ENCODE results near the gene ECI2. TPM values are rescaled to one million over a fixed set of nuclear protein-coding genes. Genes with fewer than 3 reads are reported as not detected.
A peak's percentile ranks its signal among the peaks of the same experiment; 100 is the strongest.

ECI2 gene
- total RNA-seq, 6 donors from 2014 or later, result 20.8 to 51.5 (median 34.1) TPM

DNA sequence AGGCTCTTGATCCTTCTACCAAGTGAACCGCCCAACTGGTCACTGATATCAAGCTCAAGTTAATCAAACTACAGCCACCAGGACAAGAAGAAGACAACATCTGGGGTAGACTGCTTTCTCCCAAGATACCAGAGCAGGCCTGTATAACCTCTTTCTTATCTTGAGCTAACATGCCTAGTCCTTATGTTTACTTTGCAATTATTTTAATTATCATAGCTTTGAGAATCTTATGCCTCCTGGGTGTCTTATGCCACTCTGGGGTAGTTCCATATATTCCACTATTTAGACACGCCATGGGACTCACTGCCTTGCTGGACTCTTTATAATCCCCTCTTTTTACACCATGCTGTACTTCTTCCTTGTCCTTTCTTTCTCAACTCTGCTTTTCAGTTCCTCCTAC, 41.5 kb upstream of the ECI2 start:
- Histone ChIP-seq H3K27me3 (no peaks in the 10 kb centered on the region), H3K27ac (no peak overlapping the region), H3K4me3 (no peak overlapping the region), H3K4me1 (no peaks in the 10 kb centered on the region), H3K9me3 (no peaks in the 10 kb centered on the region), H3K36me3 (no peaks in the 10 kb centered on the region)
- no peak for ATAC-seq (ENCODE audit: low FRiP score in 2 of 2)
- TF ChIP-seq, protein P1, sequence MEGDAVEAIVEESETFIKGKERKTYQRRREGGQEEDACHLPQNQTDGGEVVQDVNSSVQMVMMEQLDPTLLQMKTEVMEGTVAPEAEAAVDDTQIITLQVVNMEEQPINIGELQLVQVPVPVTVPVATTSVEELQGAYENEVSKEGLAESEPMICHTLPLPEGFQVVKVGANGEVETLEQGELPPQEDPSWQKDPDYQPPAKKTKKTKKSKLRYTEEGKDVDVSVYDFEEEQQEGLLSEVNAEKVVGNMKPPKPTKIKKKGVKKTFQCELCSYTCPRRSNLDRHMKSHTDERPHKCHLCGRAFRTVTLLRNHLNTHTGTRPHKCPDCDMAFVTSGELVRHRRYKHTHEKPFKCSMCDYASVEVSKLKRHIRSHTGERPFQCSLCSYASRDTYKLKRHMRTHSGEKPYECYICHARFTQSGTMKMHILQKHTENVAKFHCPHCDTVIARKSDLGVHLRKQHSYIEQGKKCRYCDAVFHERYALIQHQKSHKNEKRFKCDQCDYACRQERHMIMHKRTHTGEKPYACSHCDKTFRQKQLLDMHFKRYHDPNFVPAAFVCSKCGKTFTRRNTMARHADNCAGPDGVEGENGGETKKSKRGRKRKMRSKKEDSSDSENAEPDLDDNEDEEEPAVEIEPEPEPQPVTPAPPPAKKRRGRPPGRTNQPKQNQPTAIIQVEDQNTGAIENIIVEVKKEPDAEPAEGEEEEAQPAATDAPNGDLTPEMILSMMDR (IDR thresholded peaks at IDR 0.05), result no peak
- TF ChIP-seq POLR2A (IDR thresholded peaks at IDR 0.05) (no peak), POLR2AphosphoS5 (IDR thresholded peaks at IDR 0.05) (no peak), EP300 (IDR thresholded peaks at IDR 0.05) (no peak)
- 78 to 90% methylated on average over 2 of the region's 2 CpGs for WGBS, 2 donors
- DNase-seq, result no peak

GRCh38 chr6:4174042-4174441, 38.7 kb upstream of the ECI2 start:
- TF ChIP-seq POLR2AphosphoS5 (IDR thresholded peaks at IDR 0.05) (no peak), EP300 (IDR thresholded peaks at IDR 0.05) (no peak), POLR2A (IDR thresholded peaks at IDR 0.05) (no peak)
- TF ChIP-seq, protein P1 (IDR thresholded peaks at IDR 0.05), result no peak
- no peaks in the 10 kb centered on the region for H3K9me3 ChIP-seq
- no peaks in the 10 kb centered on the region for H3K27me3 ChIP-seq
- DNase-seq (no peak), ATAC-seq (ENCODE audit: low FRiP score in 2 of 2) (no peak)
- H3K27ac ChIP-seq, result no peak overlapping the region
- 89% methylated on average over 6 of the region's 6 CpGs for WGBS, 2 donors
- H3K4me1 ChIP-seq, result no peaks in the 10 kb centered on the region
- no peak overlapping the region for H3K4me3 ChIP-seq
- H3K36me3 ChIP-seq, result no peaks in the 10 kb centered on the region

GRCh38 chr6:4172368-4172767, 37.0 kb upstream of the ECI2 start:
- H3K36me3 ChIP-seq, result no peaks in the 10 kb centered on the region
- TF ChIP-seq, protein P1 (IDR thresholded peaks at IDR 0.05), result no peak
- TF ChIP-seq EP300 (IDR thresholded peaks at IDR 0.05), result no peak
- DNase-seq, result no peak
- 70 to 72% methylated on average over 3 of the region's 3 CpGs for WGBS, 2 donors
- no peak overlapping the region for H3K4me3 ChIP-seq
- H3K4me1 ChIP-seq, result no peaks in the 10 kb centered on the region
- no peak overlapping the region for H3K27ac ChIP-seq
- no peak for ATAC-seq (ENCODE audit: low FRiP score in 2 of 2)
- no peaks in the 10 kb centered on the region for H3K9me3 ChIP-seq
- no peaks in the 10 kb centered on the region for H3K27me3 ChIP-seq

DNA sequence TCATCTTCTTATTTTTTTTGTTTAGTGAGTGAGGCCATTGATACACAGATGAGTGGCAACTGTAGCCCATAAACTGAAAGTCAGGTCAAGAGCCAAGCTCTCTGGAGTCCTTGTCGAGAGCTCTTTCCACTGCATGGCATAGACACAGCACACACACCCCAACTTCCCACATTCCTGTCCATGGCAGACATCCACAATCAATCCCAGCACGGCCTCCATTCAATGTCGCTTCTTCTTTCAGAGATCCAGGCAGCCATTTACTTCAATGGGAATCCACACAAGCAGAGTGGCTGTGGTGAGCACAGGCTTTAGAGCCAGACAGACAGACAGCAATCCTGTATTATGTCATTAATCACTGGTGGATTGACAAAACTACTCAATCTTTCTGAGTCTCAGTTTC, 34.9 kb upstream of the ECI2 start:
- ATAC-seq (ENCODE audit: low FRiP score in 2 of 2), result no peak
- no peak for DNase-seq
- Histone ChIP-seq H3K4me3 (no peak overlapping the region), H3K27ac (no peak overlapping the region), H3K27me3 (no peaks in the 10 kb centered on the region), H3K4me1 (no peaks in the 10 kb centered on the region), H3K9me3 (no peaks in the 10 kb centered on the region), H3K36me3 (no peaks in the 10 kb centered on the region)
- 91 to 94% methylated on average over 3 of the region's 3 CpGs for WGBS, 2 donors
- no peak for TF ChIP-seq POLR2AphosphoS5 (IDR thresholded peaks at IDR 0.05)
- no peak for TF ChIP-seq EP300 (IDR thresholded peaks at IDR 0.05)
- TF ChIP-seq POLR2A (IDR thresholded peaks at IDR 0.05), result no peak
- TF ChIP-seq, protein P1 (IDR thresholded peaks at IDR 0.05), result no peak

GRCh38 chr6:4169028-4169789, 33.8 kb upstream of the ECI2 start:
- H3K27me3 ChIP-seq, result no peaks in the 10 kb centered on the region
- DNase-seq (no peak), ATAC-seq (ENCODE audit: low FRiP score in 2 of 2) (peak in 1 of 2 donors; percentile 21)
- WGBS, 2 donors, result 65 to 67% methylated on average over 8 of the region's 8 CpGs
- no peaks in the 10 kb centered on the region for H3K9me3 ChIP-seq
- H3K4me1 ChIP-seq, result no peaks in the 10 kb centered on the region
- H3K36me3 ChIP-seq, result no peaks in the 10 kb centered on the region
- no peak overlapping the region for H3K4me3 ChIP-seq
- TF ChIP-seq, protein P1 (IDR thresholded peaks at IDR 0.05), result no peak
- TF ChIP-seq POLR2AphosphoS5 (IDR thresholded peaks at IDR 0.05) (no peak), EP300 (IDR thresholded peaks at IDR 0.05) (no peak), POLR2A (IDR thresholded peaks at IDR 0.05) (no peak)
- H3K27ac ChIP-seq, result no peak overlapping the region
